Spleen (tissue), 7 donors: ENCODE measurements around the gene ATP5PF.

Source experiments
- CTCF ChIP-seq, 11 experiments: fragments of 200-600 bp in 7 of 11; fragments of 450-650 bp in 4 of 11; sonication (generic) in 4 of 11; IDR thresholded peaks in 8 of 11; conservative IDR thresholded peaks in 3 of 11; 1 replicate in 7 of 11; 2 replicates in 4 of 11; pipeline versions ENCODE4 v1.4.0 to v1.8.0; 2016 to 2021; ENCODE audit warnings: antibody characterized with exemption in 11 of 11, inconsistent platforms in 4 of 11, mild to moderate bottlenecking in 1 of 11
- POLR2AphosphoS5 ChIP-seq, 3 donors: sonication (generic); formaldehyde crosslinking; IDR thresholded peaks; one replicate each; pipeline ENCODE4 v1.5.1; 2017; ENCODE audit warnings: antibody characterized with exemption in 3 of 3
- donor health status: DM: no; HTN: no; CAD: no; lungs with moderate emphysema.
- donor health status: DM: no; HTN: no; CAD: no.
- donor health status: DM: no; HTN: no; CAD: no.

DNA sequence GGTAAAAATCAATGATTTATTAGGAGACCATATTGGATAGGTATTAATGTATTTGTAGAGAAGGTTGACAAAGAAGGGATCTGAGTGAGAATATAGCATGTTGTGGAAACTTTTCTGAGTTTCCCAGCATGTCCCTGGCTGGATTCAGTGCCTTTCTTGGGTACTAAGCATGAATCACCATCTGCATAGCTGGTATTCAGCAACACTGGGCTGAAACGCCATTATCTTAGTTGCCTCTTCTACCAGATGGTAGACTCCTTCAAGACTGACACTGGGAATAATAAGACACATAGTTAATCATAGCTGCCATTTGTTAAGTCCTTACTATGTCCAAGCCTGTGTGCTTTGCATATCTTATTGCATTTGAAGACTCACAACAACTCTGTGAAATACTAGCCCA, 45.5 kb downstream of the ATP5PF start:
- no peak for TF ChIP-seq CTCF (IDR thresholded peaks at IDR 0.05 in 8 of 11, conservative IDR thresholded peaks at IDR 0.05 in 3 of 11)
- TF ChIP-seq POLR2AphosphoS5 (IDR thresholded peaks at IDR 0.05), result no peak
